WI38 (cell line): ENCODE data around the gene MICAL2.

ENCODE experiments used
- H3K4me3 ChIP-seq: 2 replicates; pipeline ENCODE4 v1.5.1; 2011; ENCODE audit warnings: low read depth, mild to moderate bottlenecking, control low read depth, low read length
- CTCF ChIP-seq: IDR thresholded peaks from 2 replicates; pipeline ENCODE4 v1.5.1; 2012; ENCODE audit warnings: low read depth, mild to moderate bottlenecking, control low read depth, low read length

The MICAL2 gene

GRCh38 chr11:12192794-12193514 is 82.6 kb downstream of the MICAL2 start:
- no peak overlapping the region for H3K4me3 ChIP-seq
- TF ChIP-seq CTCF: no peak

GRCh38 chr11:12193515-12194336 is 83.3 kb downstream of the MICAL2 start:
- no peak for TF ChIP-seq CTCF
- H3K4me3 ChIP-seq: no peak overlapping the region

GRCh38 chr11:12195768-12196167 is 85.4 kb downstream of the MICAL2 start:
- no peak for TF ChIP-seq CTCF
- H3K4me3 ChIP-seq: no peak overlapping the region

- no peak for TF ChIP-seq CTCF
- H3K4me3 ChIP-seq: no peak overlapping the region
Observed at GRCh38 chr11:12196308-12196707, 85.9 kb downstream of the MICAL2 start.

- no peak for TF ChIP-seq CTCF
- H3K4me3 ChIP-seq: no peak overlapping the region
Observed at GRCh38 chr11:12196872-12197271, 86.5 kb downstream of the MICAL2 start.

- no peak for TF ChIP-seq CTCF
- no peak overlapping the region for H3K4me3 ChIP-seq
Observed at GRCh38 chr11:12198251-12199222, 88.1 kb downstream of the MICAL2 start.
